ENCODE data around the gene AFM. TPM values are rescaled to one million over a fixed set of nuclear protein-coding genes. Genes with fewer than 3 reads are reported as not detected.

AFM gene
- total RNA-seq, 1 donor from 2014 or later: not detected

DNA sequence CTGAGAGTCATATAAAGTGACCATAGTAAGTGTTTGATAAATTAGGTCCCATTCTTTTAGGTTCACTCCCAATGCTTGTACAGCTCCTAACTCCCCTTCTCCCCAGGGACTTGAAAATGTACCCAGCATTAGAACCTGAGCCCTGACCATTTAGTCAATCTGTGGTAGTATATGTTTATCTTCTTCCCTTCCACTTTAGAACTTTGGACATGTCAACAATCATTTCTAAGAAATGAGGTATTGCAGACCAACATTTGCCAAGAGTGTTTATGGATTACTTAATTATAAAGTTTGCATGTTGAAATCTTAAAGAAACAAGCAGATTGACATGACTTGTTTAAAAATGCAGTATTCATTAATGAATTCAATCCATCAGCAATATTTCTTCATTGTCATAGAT lies 26.0 kb downstream of the AFM start:
- Histone ChIP-seq H3K4me3 (no peak overlapping the region), H3K4me1 (no peaks in the 10 kb centered on the region), H3K27ac (no peak overlapping the region), H3K9me3 (no peaks in the 10 kb centered on the region), H3K27me3 (no peaks in the 10 kb centered on the region), H3K36me3 (no peaks in the 10 kb centered on the region)
- no peak for DNase-seq (ENCODE audit: extremely low spot score in 2 of 2)
- no peak for TF ChIP-seq POLR2AphosphoS5 (IDR thresholded peaks at IDR 0.05; ENCODE audit: insufficient read depth in 1 of 2, low read depth in 1 of 2)
- TF ChIP-seq, protein P1, sequence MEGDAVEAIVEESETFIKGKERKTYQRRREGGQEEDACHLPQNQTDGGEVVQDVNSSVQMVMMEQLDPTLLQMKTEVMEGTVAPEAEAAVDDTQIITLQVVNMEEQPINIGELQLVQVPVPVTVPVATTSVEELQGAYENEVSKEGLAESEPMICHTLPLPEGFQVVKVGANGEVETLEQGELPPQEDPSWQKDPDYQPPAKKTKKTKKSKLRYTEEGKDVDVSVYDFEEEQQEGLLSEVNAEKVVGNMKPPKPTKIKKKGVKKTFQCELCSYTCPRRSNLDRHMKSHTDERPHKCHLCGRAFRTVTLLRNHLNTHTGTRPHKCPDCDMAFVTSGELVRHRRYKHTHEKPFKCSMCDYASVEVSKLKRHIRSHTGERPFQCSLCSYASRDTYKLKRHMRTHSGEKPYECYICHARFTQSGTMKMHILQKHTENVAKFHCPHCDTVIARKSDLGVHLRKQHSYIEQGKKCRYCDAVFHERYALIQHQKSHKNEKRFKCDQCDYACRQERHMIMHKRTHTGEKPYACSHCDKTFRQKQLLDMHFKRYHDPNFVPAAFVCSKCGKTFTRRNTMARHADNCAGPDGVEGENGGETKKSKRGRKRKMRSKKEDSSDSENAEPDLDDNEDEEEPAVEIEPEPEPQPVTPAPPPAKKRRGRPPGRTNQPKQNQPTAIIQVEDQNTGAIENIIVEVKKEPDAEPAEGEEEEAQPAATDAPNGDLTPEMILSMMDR (IDR thresholded peaks at IDR 0.05): no peak
- no peak for TF ChIP-seq POLR2A (IDR thresholded peaks at IDR 0.05)
- intact Hi-C loops (cut with DNase I): no loop called here

DNA sequence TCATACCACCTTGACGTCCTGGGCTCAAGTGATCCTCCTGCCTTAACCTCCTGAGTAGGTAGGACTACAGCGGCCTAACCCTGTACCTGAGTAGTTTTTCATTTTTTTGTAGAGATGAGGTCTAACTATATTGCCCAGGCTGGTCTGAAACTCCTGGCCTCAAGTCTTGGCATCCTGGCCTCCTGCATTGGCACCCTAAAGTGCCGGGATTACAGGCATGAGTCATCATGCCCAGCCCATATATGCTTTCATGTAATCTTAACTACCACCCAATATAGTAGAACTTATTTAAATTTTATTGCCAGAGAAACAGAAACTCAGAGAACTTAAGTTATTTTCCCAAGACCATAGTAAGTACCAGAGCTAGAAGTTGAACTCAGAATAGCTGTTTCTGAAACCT lies 27.1 kb downstream of the AFM start:
- Histone ChIP-seq H3K4me1 (no peaks in the 10 kb centered on the region), H3K36me3 (no peaks in the 10 kb centered on the region), H3K9me3 (no peaks in the 10 kb centered on the region), H3K4me3 (no peak overlapping the region), H3K27me3 (no peaks in the 10 kb centered on the region), H3K27ac (no peak overlapping the region)
- no peak for DNase-seq (ENCODE audit: extremely low spot score in 2 of 2)
- TF ChIP-seq, protein P1 (IDR thresholded peaks at IDR 0.05): no peak
- intact Hi-C loops (cut with DNase I): no loop called here

DNA sequence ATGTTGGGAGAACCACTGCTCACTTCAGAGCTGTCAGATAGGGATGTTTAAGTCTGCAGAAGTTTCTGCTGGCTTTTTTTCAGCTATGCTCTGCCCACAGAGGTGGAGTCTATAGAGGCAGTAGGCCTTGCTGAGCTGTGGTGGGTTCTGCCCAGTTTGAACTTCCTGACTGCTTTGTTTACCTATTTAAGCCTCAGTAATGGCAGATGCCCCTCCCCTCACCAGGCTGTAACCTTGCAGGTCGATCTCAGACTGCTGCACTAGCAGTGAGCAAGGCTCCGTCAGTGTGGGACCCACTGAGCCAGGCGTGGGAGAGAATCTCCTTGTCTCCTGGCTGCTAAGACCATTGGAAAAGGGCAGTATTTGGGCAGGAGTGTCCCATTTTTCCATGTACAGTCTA lies 36.8 kb downstream of the AFM start:
- no peaks in the 10 kb centered on the region for H3K9me3 ChIP-seq
- H3K27ac ChIP-seq: no peak overlapping the region
- TF ChIP-seq POLR2A (IDR thresholded peaks at IDR 0.05): no peak
- TF ChIP-seq POLR2AphosphoS5 (IDR thresholded peaks at IDR 0.05; ENCODE audit: insufficient read depth in 1 of 2, low read depth in 1 of 2): no peak
- TF ChIP-seq, protein P1 (IDR thresholded peaks at IDR 0.05): no peak
- DNase-seq (ENCODE audit: extremely low spot score in 2 of 2): no peak
- no peaks in the 10 kb centered on the region for H3K27me3 ChIP-seq
- H3K36me3 ChIP-seq: no peaks in the 10 kb centered on the region
- no peak overlapping the region for H3K4me3 ChIP-seq
- intact Hi-C loops (cut with DNase I): no loop called here
- H3K4me1 ChIP-seq: no peaks in the 10 kb centered on the region

DNA sequence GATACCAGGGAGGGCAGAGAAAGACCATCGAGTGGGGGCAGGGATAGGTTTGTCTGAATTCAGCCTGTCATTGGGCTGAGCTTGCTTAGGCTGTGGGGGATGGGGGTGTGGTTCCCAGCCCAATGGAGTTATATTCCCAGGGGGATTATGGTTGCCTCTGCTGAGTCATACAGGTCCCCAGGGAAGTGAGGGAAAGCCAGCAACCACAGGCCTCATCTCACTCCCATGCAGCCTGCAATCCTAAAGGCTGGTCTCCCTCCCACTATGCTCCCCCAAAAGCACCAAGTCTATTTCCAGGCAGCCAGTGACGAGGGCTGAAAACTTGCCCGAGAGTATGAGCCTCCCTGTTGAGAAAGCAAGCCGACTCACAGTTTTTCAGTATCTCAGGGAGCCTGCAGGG lies 39.3 kb downstream of the AFM start:
- H3K27ac ChIP-seq: no peak overlapping the region
- intact Hi-C loops (cut with DNase I): no loop called here
- H3K4me1 ChIP-seq: no peaks in the 10 kb centered on the region
- no peaks in the 10 kb centered on the region for H3K27me3 ChIP-seq
- TF ChIP-seq, protein P1 (IDR thresholded peaks at IDR 0.05): no peak
- TF ChIP-seq POLR2A (IDR thresholded peaks at IDR 0.05) (no peak), POLR2AphosphoS5 (IDR thresholded peaks at IDR 0.05; ENCODE audit: insufficient read depth in 1 of 2, low read depth in 1 of 2) (no peak)
- H3K36me3 ChIP-seq: no peaks in the 10 kb centered on the region
- H3K9me3 ChIP-seq: no peaks in the 10 kb centered on the region
- H3K4me3 ChIP-seq: no peak overlapping the region
- no peak for DNase-seq (ENCODE audit: extremely low spot score in 2 of 2)

DNA sequence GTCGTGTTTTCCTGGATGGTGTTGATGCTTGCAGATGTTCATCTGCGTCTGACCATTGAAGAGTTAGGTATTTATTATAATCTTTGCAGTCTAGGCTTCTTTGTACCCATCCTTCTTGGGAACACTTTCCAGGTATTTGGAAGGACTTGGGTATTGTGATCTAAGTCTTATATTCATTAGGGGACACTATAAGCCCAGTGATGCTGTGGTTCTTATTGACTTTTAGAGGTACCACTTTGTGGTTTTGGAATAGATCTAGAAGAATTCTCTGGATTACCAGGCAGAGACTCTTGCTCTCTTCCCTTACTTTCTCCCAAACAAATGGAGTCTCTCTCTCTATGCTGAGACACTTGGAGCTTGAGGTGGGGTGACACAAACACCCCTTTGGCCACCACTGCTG lies 41.6 kb downstream of the AFM start:
- no peak for DNase-seq (ENCODE audit: extremely low spot score in 2 of 2)
- intact Hi-C loops (cut with DNase I): no loop called here
- H3K36me3 ChIP-seq: no peaks in the 10 kb centered on the region
- H3K4me1 ChIP-seq: no peaks in the 10 kb centered on the region
- H3K9me3 ChIP-seq: no peaks in the 10 kb centered on the region
- no peak overlapping the region for H3K4me3 ChIP-seq
- no peaks in the 10 kb centered on the region for H3K27me3 ChIP-seq
- TF ChIP-seq POLR2AphosphoS5 (IDR thresholded peaks at IDR 0.05; ENCODE audit: insufficient read depth in 1 of 2, low read depth in 1 of 2): no peak
- TF ChIP-seq, protein P1 (IDR thresholded peaks at IDR 0.05): no peak
- TF ChIP-seq POLR2A (IDR thresholded peaks at IDR 0.05): no peak
- no peak overlapping the region for H3K27ac ChIP-seq
